Neural cell (in vitro differentiated cells): ENCODE measurements around the gene SULT6B1.

ENCODE experiments used
- EZH2 ChIP-seq: fragments of 200-600, 300-800 bp; shearing (Covaris generic), sonication (generic); IDR thresholded peaks from 2 replicates; pipeline ENCODE4 v1.6.1; 2014; ENCODE audit warnings: antibody characterized with exemption, low read length, borderline replicate concordance, mild to moderate bottlenecking; ENCODE audit not compliant: insufficient read depth, poor library complexity, severe bottlenecking
- POLR2AphosphoS5 ChIP-seq: IDR thresholded peaks from 2 replicates; pipeline ENCODE4 v1.6.1; 2012
- RAD21 ChIP-seq: fragments of 450-650 bp; conservative IDR thresholded peaks from 2 replicates; pipeline ENCODE4 v1.6.1; 2014; ENCODE audit warnings: antibody characterized with exemption, mild to moderate bottlenecking, moderate library complexity
- TF ChIP-seq, protein P1 (sequence below): fragments of 450-650 bp; IDR thresholded peaks from 2 replicates; pipeline ENCODE4 v1.5.1; 2014; ENCODE audit warnings: antibody characterized with exemption, mild to moderate bottlenecking, moderate library complexity; ENCODE audit not compliant: poor library complexity, severe bottlenecking

DNA sequence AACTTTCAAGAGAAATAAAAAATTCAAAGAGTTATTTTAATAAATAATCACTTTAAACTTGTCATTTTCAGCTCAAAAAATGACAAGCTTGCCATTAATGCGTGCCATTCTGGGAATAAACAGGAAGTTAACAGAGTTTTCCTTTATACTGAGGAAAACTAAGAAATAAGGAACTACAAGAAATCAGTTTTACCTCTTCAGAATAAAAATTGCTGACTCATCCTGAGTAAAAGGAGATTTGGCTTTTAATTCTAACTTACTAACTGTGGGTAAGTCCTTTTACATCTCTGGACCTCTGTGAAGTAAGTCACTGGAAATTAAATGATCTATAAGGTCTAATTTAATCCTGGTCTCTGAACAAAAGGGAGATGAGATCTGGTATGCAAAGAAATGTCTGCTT is 26.8 kb upstream of the SULT6B1 start:
- TF ChIP-seq POLR2AphosphoS5 (no peak), EZH2 (no peak), RAD21 (no peak)
- TF ChIP-seq, protein P1, sequence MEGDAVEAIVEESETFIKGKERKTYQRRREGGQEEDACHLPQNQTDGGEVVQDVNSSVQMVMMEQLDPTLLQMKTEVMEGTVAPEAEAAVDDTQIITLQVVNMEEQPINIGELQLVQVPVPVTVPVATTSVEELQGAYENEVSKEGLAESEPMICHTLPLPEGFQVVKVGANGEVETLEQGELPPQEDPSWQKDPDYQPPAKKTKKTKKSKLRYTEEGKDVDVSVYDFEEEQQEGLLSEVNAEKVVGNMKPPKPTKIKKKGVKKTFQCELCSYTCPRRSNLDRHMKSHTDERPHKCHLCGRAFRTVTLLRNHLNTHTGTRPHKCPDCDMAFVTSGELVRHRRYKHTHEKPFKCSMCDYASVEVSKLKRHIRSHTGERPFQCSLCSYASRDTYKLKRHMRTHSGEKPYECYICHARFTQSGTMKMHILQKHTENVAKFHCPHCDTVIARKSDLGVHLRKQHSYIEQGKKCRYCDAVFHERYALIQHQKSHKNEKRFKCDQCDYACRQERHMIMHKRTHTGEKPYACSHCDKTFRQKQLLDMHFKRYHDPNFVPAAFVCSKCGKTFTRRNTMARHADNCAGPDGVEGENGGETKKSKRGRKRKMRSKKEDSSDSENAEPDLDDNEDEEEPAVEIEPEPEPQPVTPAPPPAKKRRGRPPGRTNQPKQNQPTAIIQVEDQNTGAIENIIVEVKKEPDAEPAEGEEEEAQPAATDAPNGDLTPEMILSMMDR = no peak
